IgD-negative memory B cell (primary cell): ENCODE measurements around the gene PYM1. TPM values are rescaled to one million over a fixed set of nuclear protein-coding genes. Genes with fewer than 3 reads are reported as not detected.
"Not testable (repeated sequence)": the region's sequence is repeated elsewhere in the genome, so short reads cannot be mapped to it uniquely, and the experiment has no call there.

Experiments used
- H3K27ac Mint-ChIP-seq, 3 donors: one replicate each; pipeline ENCODE4 v1.8.0; 2020 to 2022; ENCODE audit warnings: mild to moderate bottlenecking in 3 of 3, mixed read lengths in 3 of 3, moderate library complexity in 1 of 3
- H3K27me3 Mint-ChIP-seq: one replicate; pipeline ENCODE4 v1.8.0; 2021; ENCODE audit warnings: mixed read lengths
- H3K36me3 Mint-ChIP-seq: one replicate; pipeline ENCODE4 v1.8.0; 2020; ENCODE audit warnings: mild to moderate bottlenecking, mixed read lengths
- H3K4me1 Mint-ChIP-seq, 3 donors: one replicate each; pipeline ENCODE4 v1.8.0; 2020 to 2022; ENCODE audit warnings: mixed read lengths in 3 of 3, mild to moderate bottlenecking in 1 of 3
- H3K4me3 Mint-ChIP-seq, 4 donors: one replicate each; pipeline ENCODE4 v1.8.0; 2020 to 2022; ENCODE audit warnings: mild to moderate bottlenecking in 4 of 4, mixed read lengths in 4 of 4, moderate library complexity in 3 of 4
- H3K9me3 Mint-ChIP-seq, 3 donors: one replicate each; pipeline ENCODE4 v1.8.0; 2020 to 2021; ENCODE audit warnings: mixed read lengths in 3 of 3, mild to moderate bottlenecking in 1 of 3
- polyA plus RNA-seq: library from polyadenylated mRNA; unstranded; fragments of 300-500 nt; fragmentation: Illumina TruSeq; gene quantifications from one replicate; pipeline ENCODE4 v1.2.3, GENCODE V29; 2021

The PYM1 gene
- polyA plus RNA-seq, 1 donor from 2014 or later = 76.5 TPM

DNA sequence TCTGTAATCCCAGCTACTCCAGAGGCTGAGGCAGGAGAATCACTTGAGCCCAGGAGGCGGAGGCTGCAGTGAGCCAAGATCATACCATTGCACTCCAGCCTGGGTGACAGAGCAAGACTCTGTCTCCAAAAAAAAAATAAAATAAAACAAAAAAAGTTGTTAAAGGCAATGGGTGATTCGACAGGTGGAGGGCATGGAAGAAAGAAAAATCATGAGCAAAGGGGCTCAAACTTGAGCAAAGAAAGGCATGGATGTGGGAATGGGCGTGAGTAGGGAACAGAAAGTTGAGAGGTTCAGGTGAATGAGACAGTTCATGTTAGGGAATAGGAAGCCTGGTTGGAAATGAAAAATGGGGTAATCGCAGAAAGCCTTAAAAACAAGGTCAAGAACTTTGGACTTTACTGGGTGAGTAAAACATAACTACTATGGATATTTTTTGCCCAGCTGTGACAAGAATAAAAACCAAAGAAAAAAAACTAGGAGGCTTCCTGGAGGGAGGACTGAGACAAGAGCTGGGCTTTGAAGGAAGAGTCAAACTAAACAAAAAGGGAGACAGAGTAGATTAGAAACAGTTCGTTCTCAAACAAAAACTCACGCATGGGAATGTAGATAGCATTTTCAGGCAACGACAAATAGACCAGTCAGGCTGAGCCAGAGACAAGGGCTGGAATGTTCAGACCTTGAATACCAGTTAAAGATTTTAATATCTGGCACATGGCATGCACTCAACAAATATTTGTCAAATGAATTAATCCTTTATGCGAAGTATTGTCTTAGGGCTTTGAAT lies 18.8 kb downstream of the PYM1 start:
- H3K27ac Mint-ChIP-seq = no peak overlapping the region
- no peaks in the 10 kb centered on the region for H3K27me3 Mint-ChIP-seq
- peaks cover 2% of the 10 kb centered on the region for H3K36me3 Mint-ChIP-seq
- H3K9me3 Mint-ChIP-seq = no peaks in the 10 kb centered on the region
- H3K4me3 Mint-ChIP-seq = no peak overlapping the region
- H3K4me1 Mint-ChIP-seq = peaks cover 9 to 14% (median 11%) of the 10 kb centered on the region in 3 donors

DNA sequence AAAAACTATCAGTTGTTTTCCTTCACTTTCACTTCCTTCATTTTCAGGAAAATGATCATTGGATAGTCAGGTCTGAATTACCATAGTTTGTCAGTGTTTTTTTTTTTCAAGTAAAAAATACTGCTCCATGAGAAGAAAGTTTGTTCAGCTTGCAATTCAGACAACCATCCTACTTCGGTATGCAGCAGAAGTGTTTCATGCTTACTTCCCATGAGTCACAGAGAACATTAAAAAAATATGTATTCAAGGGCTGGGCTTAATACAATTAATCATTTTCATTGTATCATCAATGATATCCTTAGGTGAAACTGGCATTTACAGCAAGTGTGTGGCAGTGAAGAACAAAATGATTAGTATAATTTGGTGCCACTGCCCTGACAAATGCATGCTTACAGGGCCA lies 21.6 kb downstream of the PYM1 start:
- Mint-ChIP-seq H3K27ac (no peak overlapping the region), H3K9me3 (no peaks in the 10 kb centered on the region), H3K4me1 (peaks cover 6 to 15% (median 10%) of the 10 kb centered on the region in 3 donors), H3K36me3 (peaks cover 2% of the 10 kb centered on the region), H3K27me3 (no peaks in the 10 kb centered on the region), H3K4me3 (no peak overlapping the region)

DNA sequence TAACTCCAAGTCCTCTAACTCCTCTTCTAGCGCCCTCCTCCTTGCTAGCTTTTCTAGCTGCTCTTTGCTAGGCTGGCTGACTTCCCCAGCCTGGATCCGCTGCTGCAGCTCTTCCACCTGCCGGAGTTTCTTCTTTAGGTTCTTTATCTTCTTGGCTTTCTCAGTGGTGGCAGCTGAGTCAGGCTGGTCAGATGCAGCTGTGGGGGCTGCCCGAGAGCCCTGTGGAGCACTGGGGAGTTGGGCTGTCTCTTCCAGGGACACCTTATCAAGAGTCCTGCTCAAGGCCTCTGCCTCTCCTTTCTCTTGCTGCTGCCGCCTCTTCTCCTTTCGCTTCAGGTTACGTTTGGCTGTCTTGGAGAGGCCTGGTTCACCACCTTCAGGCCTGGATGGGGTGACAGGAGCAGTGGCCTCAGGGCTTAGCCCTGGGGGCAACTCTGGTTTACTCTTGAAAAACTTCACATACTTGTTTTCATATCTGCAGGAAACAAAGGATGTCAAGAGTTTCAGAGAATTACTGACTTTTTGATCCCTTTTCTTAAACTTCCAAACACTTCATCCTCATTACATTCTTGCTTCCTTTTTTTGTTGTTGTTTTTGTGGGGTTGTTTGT lies 25.7 kb downstream of the PYM1 start:
- peaks cover 2 to 6% (median 4%) of the 10 kb centered on the region in 3 donors for H3K4me1 Mint-ChIP-seq
- H3K9me3 Mint-ChIP-seq = no peaks in the 10 kb centered on the region
- H3K27me3 Mint-ChIP-seq = no peaks in the 10 kb centered on the region
- peaks cover 2% of the 10 kb centered on the region for H3K36me3 Mint-ChIP-seq
- peak overlapping the region in 1 of 3 donors; percentile 64 for H3K27ac Mint-ChIP-seq
- peak overlapping the region in 1 of 4 donors; percentile 74 for H3K4me3 Mint-ChIP-seq

DNA sequence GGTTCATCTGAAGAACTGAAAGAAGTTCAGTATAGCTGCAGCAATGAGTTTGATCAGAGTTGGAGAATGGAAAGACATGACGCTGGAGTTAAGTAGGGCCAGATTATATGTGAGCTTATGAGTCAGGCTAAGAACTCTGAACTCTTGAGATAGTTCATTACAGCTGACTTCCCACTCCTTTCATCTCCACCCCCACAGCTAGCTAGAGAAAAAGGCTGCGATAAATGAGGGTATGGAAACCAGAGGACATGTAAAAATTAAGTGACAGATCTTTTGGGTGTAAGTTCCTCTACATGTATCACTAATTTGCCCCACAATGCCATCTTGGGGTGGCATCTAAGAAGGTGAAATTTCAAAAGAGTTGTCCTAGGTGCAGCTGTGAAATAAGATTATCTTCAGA lies 28.6 kb downstream of the PYM1 start:
- Mint-ChIP-seq H3K27me3 (no peaks in the 10 kb centered on the region), H3K9me3 (no peaks in the 10 kb centered on the region)

DNA sequence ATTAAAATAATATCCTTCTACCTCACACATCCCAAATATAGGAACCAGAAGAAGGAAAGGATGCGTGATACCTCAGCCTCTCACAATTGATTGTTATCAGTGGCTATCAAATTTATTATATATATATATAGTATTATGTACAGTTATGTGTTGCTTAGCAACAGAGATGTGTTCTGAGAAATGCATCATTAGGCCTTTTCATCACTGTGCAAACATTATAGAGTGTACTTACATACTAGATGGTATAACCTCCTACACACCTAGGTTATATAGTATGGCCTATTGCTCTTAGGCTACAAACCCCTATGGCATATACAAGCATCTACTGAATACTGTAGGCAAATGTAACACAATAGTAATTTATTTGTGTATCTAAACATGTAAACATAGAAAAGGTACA lies 34.0 kb downstream of the PYM1 start:
- Mint-ChIP-seq H3K36me3 (peaks cover 2% of the 10 kb centered on the region), H3K27me3 (no peaks in the 10 kb centered on the region), H3K4me1 (no peaks in the 10 kb centered on the region), H3K9me3 (no peaks in the 10 kb centered on the region), H3K4me3 (no peak overlapping the region), H3K27ac (no peak overlapping the region)

More for the DNA sequence above, 28.6 kb downstream of the PYM1 start:
- Mint-ChIP-seq H3K27ac (peak overlapping the region in 1 of 3 donors; percentile 14), H3K4me3 (no peak overlapping the region), H3K36me3 (peaks cover 2% of the 10 kb centered on the region), H3K4me1 (peaks cover 0 to 6% (median 0%) of the 10 kb centered on the region in 3 donors)

DNA sequence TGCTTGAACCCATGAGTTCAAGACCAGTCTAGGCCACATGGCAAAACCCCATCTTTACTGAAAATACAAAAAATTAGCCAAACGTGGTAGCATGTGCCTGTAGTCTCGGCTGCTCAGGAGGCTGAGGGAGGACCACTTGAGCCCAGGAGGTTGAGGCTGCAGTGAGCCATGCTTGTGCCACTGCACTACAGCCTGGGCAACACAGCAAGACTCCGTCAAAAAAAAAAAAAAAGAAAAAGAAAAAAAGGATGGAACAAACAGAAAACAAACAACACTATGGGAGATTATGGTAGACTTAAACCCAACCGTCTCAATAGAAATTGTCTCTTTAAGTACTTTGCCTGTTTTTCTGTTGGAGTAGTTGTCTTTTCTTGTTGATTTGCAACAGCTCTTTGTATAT lies 36.4 kb downstream of the PYM1 start:
- Mint-ChIP-seq H3K36me3 (peaks cover 2% of the 10 kb centered on the region), H3K4me1 (no peaks in the 10 kb centered on the region), H3K27ac (peak overlapping the region in 1 of 3 donors; percentile 47), H3K27me3 (no peaks in the 10 kb centered on the region), H3K4me3 (no peak overlapping the region), H3K9me3 (no peaks in the 10 kb centered on the region)

DNA sequence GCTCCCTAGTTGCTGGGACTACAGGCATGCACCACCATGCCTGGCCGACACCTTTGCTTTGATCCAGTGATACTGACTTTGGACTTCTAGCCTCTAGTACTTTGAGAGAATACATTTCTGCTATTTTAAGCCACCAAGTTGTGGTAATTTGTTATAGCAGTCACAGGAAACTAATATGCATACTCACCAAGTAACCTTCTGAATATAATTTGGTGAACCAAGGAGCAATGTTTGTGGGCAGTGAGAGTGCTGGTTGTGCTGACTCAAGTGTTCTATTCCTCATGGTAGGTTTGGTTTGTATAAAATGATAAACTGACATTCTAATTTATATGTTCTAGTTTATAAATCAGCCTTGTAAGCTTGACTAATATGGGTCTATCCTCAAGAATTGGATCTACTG lies 42.6 kb downstream of the PYM1 start:
- Mint-ChIP-seq H3K9me3 (peaks cover 0 to 3% (median 0%) of the 10 kb centered on the region in 3 donors), H3K27me3 (no peaks in the 10 kb centered on the region), H3K36me3 (peaks cover 3% of the 10 kb centered on the region), H3K4me1 (peaks cover 0 to 6% (median 4%) of the 10 kb centered on the region in 3 donors), H3K4me3 (no peak overlapping the region), H3K27ac (no peak overlapping the region)

DNA sequence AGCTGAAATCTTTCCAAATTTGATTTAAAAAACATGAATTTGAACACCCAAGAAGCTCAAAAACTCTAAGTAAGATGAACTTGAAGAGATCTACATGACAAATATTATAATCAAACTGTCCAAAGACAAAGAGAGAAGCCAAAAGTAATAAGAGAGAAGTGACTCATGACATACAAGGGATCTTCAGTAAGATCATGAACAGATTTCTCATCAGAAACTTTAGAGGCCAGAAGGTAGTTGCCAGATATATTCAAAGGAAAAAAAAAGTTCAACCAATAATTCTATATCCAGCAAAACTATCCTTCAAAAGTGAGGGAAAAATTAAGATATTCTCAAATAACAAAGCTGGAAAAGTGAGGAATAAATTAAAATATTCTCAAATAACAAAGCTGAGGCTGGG lies 49.9 kb downstream of the PYM1 start:
- Mint-ChIP-seq H3K36me3 (peaks cover 8% of the 10 kb centered on the region), H3K9me3 (peaks cover 0 to 11% (median 9%) of the 10 kb centered on the region in 3 donors), H3K4me1 (peaks cover 0 to 2% (median 1%) of the 10 kb centered on the region in 3 donors), H3K27me3 (no peaks in the 10 kb centered on the region), H3K4me3 (peak overlapping the region in 1 of 4 donors; percentile 8), H3K27ac (no peak overlapping the region)

DNA sequence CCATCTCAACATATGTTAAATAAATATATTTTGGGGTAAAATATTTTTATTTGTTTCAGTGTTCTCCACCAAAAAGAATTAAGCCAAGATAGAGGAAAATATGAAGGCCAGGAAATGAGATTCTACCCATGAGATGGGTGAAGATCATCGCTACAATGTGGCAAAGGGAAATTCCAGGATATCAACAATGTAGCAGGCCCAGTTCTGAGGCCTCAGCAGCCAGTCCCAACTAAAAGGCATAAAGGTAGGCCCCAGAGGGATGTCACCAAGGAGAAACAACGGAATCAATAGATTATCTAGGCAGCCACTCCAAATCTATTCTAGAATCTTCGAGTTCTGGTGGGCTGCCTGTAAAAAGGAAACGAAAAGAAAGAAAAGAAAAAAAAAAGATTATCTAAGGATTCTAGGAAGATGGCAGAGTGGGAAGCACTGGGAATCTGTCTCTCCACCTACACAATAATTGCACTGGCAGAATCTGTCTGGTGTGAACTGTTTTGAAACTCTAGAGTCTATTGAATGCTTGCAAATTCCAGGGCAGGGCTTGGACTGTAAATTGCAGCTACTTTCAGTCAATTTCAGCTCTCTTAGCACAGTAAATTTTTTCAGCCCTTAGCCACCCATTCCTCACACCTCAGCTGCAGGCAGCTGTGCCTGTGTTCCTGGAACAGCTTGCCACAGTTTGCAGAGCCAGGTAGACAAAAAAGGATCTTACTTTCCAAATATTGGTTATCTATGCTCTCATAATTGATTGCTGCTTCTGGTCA lies 51.8 kb downstream of the PYM1 start:
- Mint-ChIP-seq H3K27me3 (no peaks in the 10 kb centered on the region), H3K4me1 (peaks cover 0 to 1% (median 0%) of the 10 kb centered on the region in 3 donors), H3K27ac (no peak overlapping the region), H3K36me3 (peaks cover 4% of the 10 kb centered on the region), H3K4me3 (peak overlapping the region in 1 of 4 donors; percentile 46), H3K9me3 (peaks cover 0 to 11% (median 9%) of the 10 kb centered on the region in 3 donors)

DNA sequence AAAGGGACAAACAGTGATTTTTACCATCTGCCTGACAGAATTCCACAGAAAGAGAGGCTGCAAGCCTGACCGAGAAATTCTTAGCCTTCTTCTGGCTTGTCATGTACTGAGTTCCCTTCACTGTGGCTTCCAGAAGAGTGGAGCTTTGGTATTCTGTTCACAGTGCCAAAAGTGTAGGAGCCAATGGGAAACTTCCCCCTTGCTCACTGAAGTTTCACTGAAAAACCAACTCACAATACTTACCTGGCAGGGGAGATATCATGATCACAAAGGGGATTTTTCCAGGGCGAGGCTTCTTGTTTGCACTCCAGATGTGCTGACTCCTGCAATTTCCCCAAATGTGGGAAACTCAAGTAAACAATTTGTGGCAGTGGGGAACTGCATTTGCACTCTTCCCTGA lies 53.3 kb downstream of the PYM1 start:
- no peaks in the 10 kb centered on the region for H3K4me1 Mint-ChIP-seq
- H3K36me3 Mint-ChIP-seq = peaks cover 4% of the 10 kb centered on the region
- H3K27me3 Mint-ChIP-seq = no peaks in the 10 kb centered on the region
- no peak overlapping the region for H3K27ac Mint-ChIP-seq
- H3K9me3 Mint-ChIP-seq = peaks cover 0 to 11% (median 9%) of the 10 kb centered on the region in 3 donors
- no peak overlapping the region for H3K4me3 Mint-ChIP-seq

DNA sequence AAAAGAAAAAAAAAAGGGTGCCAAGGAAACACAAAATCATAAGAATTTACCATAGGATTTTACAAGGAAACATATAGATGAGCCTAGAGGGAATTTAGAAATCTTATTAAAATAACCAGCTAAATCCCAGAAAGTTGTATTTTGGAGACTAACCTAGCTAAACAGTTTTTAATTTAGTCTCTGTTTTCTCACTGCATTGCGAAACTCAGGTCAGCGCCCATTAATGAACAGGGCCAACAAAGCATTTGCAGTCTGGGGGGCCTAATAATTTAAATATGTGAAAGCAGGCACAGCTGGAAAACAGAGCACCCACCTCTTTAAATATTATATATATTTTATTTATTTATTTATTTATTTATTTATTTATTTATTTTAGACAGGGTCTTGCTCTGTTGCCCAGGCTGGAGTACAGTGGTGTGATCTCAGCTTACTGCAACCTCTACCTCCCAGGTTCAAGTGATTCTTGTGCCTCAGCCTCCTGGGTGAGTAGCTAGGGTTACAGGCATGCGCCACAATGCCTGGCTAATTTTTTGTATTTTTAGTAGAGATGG lies 61.2 kb downstream of the PYM1 start:
- H3K27ac Mint-ChIP-seq, H3K36me3 Mint-ChIP-seq, H3K27me3 Mint-ChIP-seq, H3K9me3 Mint-ChIP-seq, H3K4me3 Mint-ChIP-seq, H3K4me1 Mint-ChIP-seq: not testable (repeated sequence)

DNA sequence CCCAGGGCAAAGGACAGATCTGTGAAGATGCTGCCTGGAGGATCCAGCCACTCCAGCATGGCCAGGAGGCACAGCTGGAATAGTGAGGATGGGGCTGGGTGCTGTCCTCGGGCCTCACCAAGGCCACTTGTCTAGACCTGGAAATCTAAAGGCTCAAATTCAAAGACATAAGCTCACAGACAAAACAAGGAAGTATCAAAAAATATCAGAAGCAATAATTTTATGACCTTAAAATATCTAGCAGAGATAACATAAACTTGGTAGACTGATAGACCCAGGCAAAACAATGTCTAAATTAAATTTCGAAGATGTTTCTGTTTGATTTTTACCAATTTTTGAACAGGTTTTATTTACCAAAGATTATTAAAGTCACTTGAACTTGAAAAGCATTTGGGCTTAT lies 62.4 kb downstream of the PYM1 start:
- Mint-ChIP-seq H3K36me3 (no peaks in the 10 kb centered on the region), H3K27me3 (no peaks in the 10 kb centered on the region), H3K4me1 (no peaks in the 10 kb centered on the region), H3K9me3 (peaks cover 0 to 4% (median 3%) of the 10 kb centered on the region in 3 donors), H3K4me3 (no peak overlapping the region), H3K27ac (no peak overlapping the region)

DNA sequence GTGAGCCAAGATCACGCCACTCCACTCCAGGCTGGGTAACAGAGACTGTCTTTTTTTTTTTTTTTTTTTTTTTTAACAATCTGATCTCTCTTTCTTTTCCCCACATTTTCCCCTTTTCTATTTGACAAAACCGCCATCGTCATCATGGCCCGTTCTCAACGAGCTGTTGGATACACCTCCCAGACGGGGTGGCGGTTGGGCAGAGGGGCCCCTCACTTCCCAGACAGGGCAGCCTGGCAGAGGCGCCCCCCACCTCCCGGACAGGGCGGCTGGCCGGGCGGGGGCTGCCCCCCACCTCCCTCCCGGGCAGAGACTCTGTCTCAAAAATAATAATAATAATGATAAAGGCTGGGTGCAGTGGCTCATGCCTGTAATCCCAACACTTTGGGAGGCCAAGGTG lies 64.8 kb downstream of the PYM1 start:
- H3K9me3 Mint-ChIP-seq, H3K27ac Mint-ChIP-seq, H3K4me1 Mint-ChIP-seq, H3K27me3 Mint-ChIP-seq, H3K4me3 Mint-ChIP-seq, H3K36me3 Mint-ChIP-seq: not testable (repeated sequence)

DNA sequence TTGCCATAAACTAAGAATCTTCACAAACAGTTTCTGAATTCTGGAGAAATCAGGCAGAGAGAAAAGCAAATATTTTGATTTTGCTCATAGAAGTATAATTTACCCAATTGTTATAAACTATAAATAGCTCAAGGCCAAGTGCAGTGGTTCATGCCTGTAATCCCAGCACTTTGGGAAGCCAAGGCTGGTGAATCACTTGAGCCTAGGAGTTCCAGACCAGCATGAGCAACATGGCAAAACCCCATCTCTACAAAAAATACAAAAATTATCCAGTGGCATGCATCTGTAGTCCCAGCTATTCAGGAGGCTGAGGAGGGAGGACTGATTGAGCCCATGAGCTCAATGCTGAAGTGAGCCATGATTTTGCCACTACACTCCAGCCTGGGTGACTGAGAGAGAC lies 65.4 kb downstream of the PYM1 start:
- Mint-ChIP-seq H3K4me3 (no peak overlapping the region), H3K27ac (no peak overlapping the region), H3K9me3 (peaks cover 0 to 4% (median 3%) of the 10 kb centered on the region in 3 donors), H3K36me3 (peaks cover 2% of the 10 kb centered on the region), H3K4me1 (no peaks in the 10 kb centered on the region), H3K27me3 (no peaks in the 10 kb centered on the region)

DNA sequence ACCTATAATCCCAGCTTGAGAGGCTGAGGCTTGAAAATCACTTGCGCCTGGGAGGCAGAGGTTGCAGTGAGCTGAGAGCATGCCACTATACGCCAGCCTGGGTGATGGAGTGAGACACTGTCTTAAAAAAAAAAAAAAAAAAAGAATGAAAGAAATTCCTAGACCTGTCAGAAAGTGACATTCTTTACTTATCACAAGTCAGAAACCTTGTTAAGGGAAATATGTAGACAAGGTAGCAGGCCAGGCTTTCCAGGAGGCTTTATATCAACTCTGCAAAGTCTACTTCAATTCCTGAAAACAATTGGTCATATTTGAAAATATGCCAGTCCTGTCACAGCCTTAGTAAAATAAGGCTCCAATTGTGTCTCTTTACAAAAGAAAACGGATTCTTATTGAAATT lies 65.8 kb downstream of the PYM1 start:
- H3K27ac Mint-ChIP-seq = no peak overlapping the region
- no peaks in the 10 kb centered on the region for H3K27me3 Mint-ChIP-seq
- H3K36me3 Mint-ChIP-seq = peaks cover 5% of the 10 kb centered on the region
- no peaks in the 10 kb centered on the region for H3K4me1 Mint-ChIP-seq
- H3K4me3 Mint-ChIP-seq = no peak overlapping the region
- H3K9me3 Mint-ChIP-seq = peaks cover 0 to 4% (median 3%) of the 10 kb centered on the region in 3 donors
